ENCODE measurements around the gene IL1F10. TPM values are rescaled to one million over a fixed set of nuclear protein-coding genes. Genes with fewer than 3 reads are reported as not detected.

The IL1F10 gene
- polyA plus RNA-seq, 1 donor (not counting 4 experiments of a cell fraction or from before 2014, with no cell fraction given), result 0.37 TPM

- no peaks in the 10 kb centered on the region for H3K79me2 ChIP-seq (ENCODE audit: control insufficient read depth, insufficient read depth, low read length)
- H3K9ac ChIP-seq (ENCODE audit: control insufficient read depth, extremely low read depth, insufficient read depth, low read length), result no peak within 1 kb of the TSS
- DNase-seq (ENCODE audit: low read depth, low spot score), result no peak
- no peak within 1 kb of the TSS for H3K27ac ChIP-seq (ENCODE audit: control insufficient read depth, insufficient read depth, low read length)
- no peaks in the 10 kb centered on the region for H3K9me1 ChIP-seq (ENCODE audit: control insufficient read depth, extremely low read depth, insufficient read depth, low read length)
- TF ChIP-seq EZH2 (IDR thresholded peaks at IDR 0.05; ENCODE audit: low read length), result no peak
- TF ChIP-seq, protein P1, sequence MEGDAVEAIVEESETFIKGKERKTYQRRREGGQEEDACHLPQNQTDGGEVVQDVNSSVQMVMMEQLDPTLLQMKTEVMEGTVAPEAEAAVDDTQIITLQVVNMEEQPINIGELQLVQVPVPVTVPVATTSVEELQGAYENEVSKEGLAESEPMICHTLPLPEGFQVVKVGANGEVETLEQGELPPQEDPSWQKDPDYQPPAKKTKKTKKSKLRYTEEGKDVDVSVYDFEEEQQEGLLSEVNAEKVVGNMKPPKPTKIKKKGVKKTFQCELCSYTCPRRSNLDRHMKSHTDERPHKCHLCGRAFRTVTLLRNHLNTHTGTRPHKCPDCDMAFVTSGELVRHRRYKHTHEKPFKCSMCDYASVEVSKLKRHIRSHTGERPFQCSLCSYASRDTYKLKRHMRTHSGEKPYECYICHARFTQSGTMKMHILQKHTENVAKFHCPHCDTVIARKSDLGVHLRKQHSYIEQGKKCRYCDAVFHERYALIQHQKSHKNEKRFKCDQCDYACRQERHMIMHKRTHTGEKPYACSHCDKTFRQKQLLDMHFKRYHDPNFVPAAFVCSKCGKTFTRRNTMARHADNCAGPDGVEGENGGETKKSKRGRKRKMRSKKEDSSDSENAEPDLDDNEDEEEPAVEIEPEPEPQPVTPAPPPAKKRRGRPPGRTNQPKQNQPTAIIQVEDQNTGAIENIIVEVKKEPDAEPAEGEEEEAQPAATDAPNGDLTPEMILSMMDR (optimal IDR thresholded peaks at IDR 0.05 in 1 of 3, IDR thresholded peaks at IDR 0.05 in 1 of 3, conservative IDR thresholded peaks at IDR 0.05 in 1 of 3; ENCODE audit: extremely low read depth in 1 of 3, insufficient read depth in 2 of 3, low read length in 3 of 3), result no peak
- no peaks in the 10 kb centered on the region for H4K20me1 ChIP-seq (ENCODE audit: control insufficient read depth, extremely low read depth, insufficient read depth, low read length)
- no peaks in the 10 kb centered on the region for H3K36me3 ChIP-seq (ENCODE audit: control insufficient read depth in 2 of 2, extremely low read depth in 1 of 2, insufficient read depth in 2 of 2, low read length in 2 of 2)
- no peak within 1 kb of the TSS for H3K4me2 ChIP-seq (ENCODE audit: control insufficient read depth, extremely low read depth, insufficient read depth, low read depth, low read length)
- FAIRE-seq, result no peak
- H3K27me3 ChIP-seq (ENCODE audit: control insufficient read depth, extremely low read depth, insufficient read depth, low read length), result no peaks in the 10 kb centered on the region
- H3K9me3 ChIP-seq (ENCODE audit: control insufficient read depth, low read depth, low read length), result peaks cover 8% of the 10 kb centered on the region
- H3K4me3 ChIP-seq (ENCODE audit: control insufficient read depth in 2 of 3, extremely low read depth in 1 of 3, insufficient read depth in 2 of 3, low read depth in 1 of 3, low read length in 3 of 3), result no peak within 1 kb of the TSS
- dilution Hi-C loops (cut with MboI; ENCODE audit: extremely low pct_ligation_motif_present, low sequenced_read_pairs), result no loop called here
- H2AFZ ChIP-seq (ENCODE audit: control insufficient read depth, low read length), result no peak within 1 kb of the TSS
- no peaks in the 10 kb centered on the region for H3K4me1 ChIP-seq (ENCODE audit: control insufficient read depth, extremely low read depth, insufficient read depth, low read length)
Measured at GRCh38 chr2:113052396-113052917, 15.3 kb upstream of the IL1F10 start, which contains the start of gene IL36B. TSS of gene IL36B (minus strand) at chr2:113052867.

DNA sequence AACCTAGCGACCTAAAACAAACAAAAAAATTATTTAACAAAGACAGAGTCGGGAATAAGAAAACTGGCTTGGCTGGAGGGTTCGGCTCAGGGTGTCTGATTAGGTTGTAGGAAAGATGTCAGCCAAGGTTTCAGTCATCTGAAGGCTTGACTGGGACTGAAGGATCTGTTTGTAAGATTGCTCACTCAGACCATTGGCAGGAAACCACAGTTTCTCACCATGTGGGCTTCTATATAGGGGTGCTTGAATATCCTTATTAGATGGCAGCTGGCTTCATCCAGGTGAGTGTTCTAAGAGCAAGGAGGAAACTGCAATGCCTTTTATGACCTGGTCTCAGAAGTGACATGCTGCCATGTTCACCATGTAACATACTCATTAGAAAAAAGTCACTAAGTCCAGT, 14.1 kb upstream of the IL1F10 start:
- TF ChIP-seq EZH2 (IDR thresholded peaks at IDR 0.05; ENCODE audit: low read length), result no peak
- TF ChIP-seq, protein P1 (optimal IDR thresholded peaks at IDR 0.05 in 1 of 3, IDR thresholded peaks at IDR 0.05 in 1 of 3, conservative IDR thresholded peaks at IDR 0.05 in 1 of 3; ENCODE audit: extremely low read depth in 1 of 3, insufficient read depth in 2 of 3, low read length in 3 of 3), result no peak
- dilution Hi-C loops (cut with MboI; ENCODE audit: extremely low pct_ligation_motif_present, low sequenced_read_pairs), result no loop called here

More for the DNA sequence above, 14.1 kb upstream of the IL1F10 start:
- Histone ChIP-seq H3K4me3 (ENCODE audit: control insufficient read depth in 2 of 3, extremely low read depth in 1 of 3, insufficient read depth in 2 of 3, low read depth in 1 of 3, low read length in 3 of 3) (no peak overlapping the region), H4K20me1 (ENCODE audit: control insufficient read depth, extremely low read depth, insufficient read depth, low read length) (no peaks in the 10 kb centered on the region), H3K9me1 (ENCODE audit: control insufficient read depth, extremely low read depth, insufficient read depth, low read length) (no peaks in the 10 kb centered on the region), H3K9ac (ENCODE audit: control insufficient read depth, extremely low read depth, insufficient read depth, low read length) (no peak overlapping the region), H3K79me2 (ENCODE audit: control insufficient read depth, insufficient read depth, low read length) (no peaks in the 10 kb centered on the region), H2AFZ (ENCODE audit: control insufficient read depth, low read length) (no peak overlapping the region), H3K27me3 (ENCODE audit: control insufficient read depth, extremely low read depth, insufficient read depth, low read length) (no peaks in the 10 kb centered on the region), H3K27ac (ENCODE audit: control insufficient read depth, insufficient read depth, low read length) (no peak overlapping the region), H3K9me3 (ENCODE audit: control insufficient read depth, low read depth, low read length) (peaks cover 8% of the 10 kb centered on the region), H3K36me3 (ENCODE audit: control insufficient read depth in 2 of 2, extremely low read depth in 1 of 2, insufficient read depth in 2 of 2, low read length in 2 of 2) (no peaks in the 10 kb centered on the region), H3K4me1 (ENCODE audit: control insufficient read depth, extremely low read depth, insufficient read depth, low read length) (peaks cover 7% of the 10 kb centered on the region), H3K4me2 (ENCODE audit: control insufficient read depth, extremely low read depth, insufficient read depth, low read depth, low read length) (no peak overlapping the region)
- DNase-seq (ENCODE audit: low read depth, low spot score) (no peak), FAIRE-seq (no peak)

Measured in keratinocyte (primary cell).